DND-41 (cell line): Measurements from ENCODE around the gene MAML3.

ENCODE experiments used
- ATAC-seq: fragments of 200-7000 bp; cut with Tn5 transposase; 3 replicates; pipeline ENCODE4 v1.9.1; 2021; ENCODE audit warnings: low read depth; ENCODE audit not compliant: insufficient read depth
- DNase-seq: peaks from one replicate; pipeline ENCODE4 v3.0.0-alpha.2; 2020
- H2AFZ ChIP-seq: 2 replicates; pipeline ENCODE4 v1.6.0; 2012; ENCODE audit warnings: low read depth, low read length
- H3K27ac ChIP-seq: 2 replicates; pipeline ENCODE4 v1.5.1; 2012; ENCODE audit warnings: low read length, inconsistent platforms
- H3K27me3 ChIP-seq: fragments of 200-600 bp; sonication (generic); 2 replicates; pipeline ENCODE4 v1.6.0; 2012; ENCODE audit warnings: low read length, mild to moderate bottlenecking, inconsistent platforms; ENCODE audit not compliant: insufficient read depth, poor library complexity
- H3K36me3 ChIP-seq: 2 replicates; pipeline ENCODE4 v1.5.1; 2012; ENCODE audit warnings: low read length, inconsistent platforms; ENCODE audit not compliant: insufficient read depth
- H3K4me1 ChIP-seq: 2 replicates; pipeline ENCODE4 v1.5.1; 2012; ENCODE audit warnings: mild to moderate bottlenecking, low read length; ENCODE audit not compliant: insufficient read depth
- H3K4me2 ChIP-seq: 2 replicates; pipeline ENCODE4 v1.6.0; 2012; ENCODE audit warnings: mild to moderate bottlenecking, moderate library complexity, low read length, inconsistent platforms; ENCODE audit not compliant: insufficient read depth
- H3K4me3 ChIP-seq, 2 experiments: fragments of 200-600 bp in 1 of 2; shearing (Covaris generic) in 1 of 2; 2 replicates each; pipeline ENCODE4 v1.5.1; 2012 to 2016; ENCODE audit warnings: inconsistent platforms in 2 of 2, low read length in 2 of 2, mild to moderate bottlenecking in 2 of 2, low read depth in 1 of 2, moderate library complexity in 1 of 2
- H3K79me2 ChIP-seq: 2 replicates; pipeline ENCODE4 v1.6.0; 2012; ENCODE audit warnings: low read length, inconsistent platforms; ENCODE audit not compliant: insufficient read depth
- H3K9ac ChIP-seq: 2 replicates; pipeline ENCODE4 v1.6.0; 2012; ENCODE audit warnings: low read depth, mild to moderate bottlenecking, inconsistent platforms, low read length, moderate library complexity
- H3K9me3 ChIP-seq: 2 replicates; pipeline ENCODE4 v1.5.1; 2012; ENCODE audit warnings: low read length, moderate library complexity, mild to moderate bottlenecking, inconsistent platforms; ENCODE audit not compliant: insufficient read depth, severe bottlenecking
- H4K20me1 ChIP-seq: 2 replicates; pipeline ENCODE4 v1.6.0; 2012; ENCODE audit warnings: low read length; ENCODE audit not compliant: insufficient read depth
- CTCF ChIP-seq: IDR thresholded peaks from 2 replicates; pipeline ENCODE4 v1.5.1; 2012; ENCODE audit warnings: borderline replicate concordance, low read length, moderate library complexity, mild to moderate bottlenecking; ENCODE audit not compliant: poor library complexity, severe bottlenecking; ENCODE audit errors: extremely low read depth
- EZH2 ChIP-seq: IDR thresholded peaks from 3 replicates; pipeline ENCODE4 v1.6.1; 2012; ENCODE audit warnings: borderline replicate concordance, low read depth, mild to moderate bottlenecking, moderate library complexity, low read length, inconsistent platforms; ENCODE audit not compliant: severe bottlenecking

The MAML3 gene

GRCh38 chr4:140123666-140124377 lies 30.2 kb downstream of the MAML3 start:
- ATAC-seq (no peak), DNase-seq (no peak)
- H3K4me1 ChIP-seq = peaks cover 13% of the 10 kb centered on the region
- H3K9ac ChIP-seq = no peak overlapping the region
- no peak for TF ChIP-seq EZH2
- TF ChIP-seq CTCF = no peak
- H4K20me1 ChIP-seq = no peaks in the 10 kb centered on the region
- H3K36me3 ChIP-seq = no peaks in the 10 kb centered on the region
- H3K4me3 ChIP-seq = no peak overlapping the region
- no peak overlapping the region for H3K4me2 ChIP-seq
- no peak overlapping the region for H3K27ac ChIP-seq
- no peaks in the 10 kb centered on the region for H3K9me3 ChIP-seq
- H3K27me3 ChIP-seq = no peaks in the 10 kb centered on the region
- peaks cover 2% of the 10 kb centered on the region; the same call in 1 of the 2 replicates for H3K79me2 ChIP-seq
- no peak overlapping the region for H2AFZ ChIP-seq

GRCh38 chr4:140122891-140123290 lies 31.1 kb downstream of the MAML3 start:
- H3K9me3 ChIP-seq = no peaks in the 10 kb centered on the region
- H3K4me3 ChIP-seq = no peak overlapping the region
- H3K36me3 ChIP-seq = no peaks in the 10 kb centered on the region
- H4K20me1 ChIP-seq = no peaks in the 10 kb centered on the region
- H2AFZ ChIP-seq = no peak overlapping the region
- H3K4me1 ChIP-seq = peaks cover 13% of the 10 kb centered on the region
- no peak overlapping the region for H3K9ac ChIP-seq
- no peak overlapping the region for H3K27ac ChIP-seq
- peaks cover 1% of the 10 kb centered on the region; the same call in 1 of the 2 replicates for H3K79me2 ChIP-seq
- TF ChIP-seq EZH2 = no peak
- TF ChIP-seq CTCF = no peak
- no peak overlapping the region for H3K4me2 ChIP-seq
- DNase-seq (no peak), ATAC-seq (peak; percentile 84)
- H3K27me3 ChIP-seq = no peaks in the 10 kb centered on the region

GRCh38 chr4:140121646-140122045 lies 32.3 kb downstream of the MAML3 start:
- Histone ChIP-seq H3K4me2 (no peak overlapping the region), H3K4me3 (no peak overlapping the region), H3K36me3 (no peaks in the 10 kb centered on the region), H3K9me3 (no peaks in the 10 kb centered on the region), H3K4me1 (peaks cover 21% of the 10 kb centered on the region), H3K79me2 (no peaks in the 10 kb centered on the region; the same call in 1 of the 2 replicates), H3K27ac (no peak overlapping the region), H3K9ac (no peak overlapping the region), H4K20me1 (no peaks in the 10 kb centered on the region), H3K27me3 (no peaks in the 10 kb centered on the region), H2AFZ (no peak overlapping the region)
- no peak for ATAC-seq
- TF ChIP-seq CTCF (no peak), EZH2 (no peak)
- DNase-seq = no peak
